ENCODE results near the gene RBFOX1.

RBFOX1 gene

DNA sequence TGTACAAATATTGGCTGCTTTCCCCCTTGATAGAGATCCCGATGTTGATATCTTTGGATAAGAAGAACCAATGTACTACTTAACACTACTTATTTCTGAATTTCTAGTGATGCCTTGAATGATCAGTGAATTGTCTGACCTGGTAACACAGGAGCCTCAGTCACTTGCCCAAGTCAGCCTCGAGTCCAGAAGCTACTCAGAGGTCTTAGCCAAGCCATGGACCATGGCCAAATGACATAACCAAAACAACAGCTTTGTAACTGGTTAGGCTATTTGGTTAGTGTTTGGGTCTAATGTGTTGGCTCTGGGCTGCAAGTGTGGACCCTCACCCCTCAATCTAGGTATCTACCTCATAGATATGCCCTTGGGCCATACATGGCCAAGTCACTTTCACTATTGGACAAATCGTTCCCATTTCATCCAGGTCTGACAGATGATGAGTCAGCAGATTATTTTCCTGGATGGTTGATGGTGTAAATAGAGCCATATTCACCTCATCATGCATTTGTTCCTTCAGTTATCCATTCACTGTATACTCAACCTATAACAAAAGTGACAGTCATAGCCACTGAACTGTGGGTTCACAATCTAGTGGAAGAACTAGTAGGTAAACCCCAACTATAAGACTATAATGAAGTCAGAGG, 3.5 kb downstream of the RBFOX1 start:
- no peak for DNase-seq

DNA sequence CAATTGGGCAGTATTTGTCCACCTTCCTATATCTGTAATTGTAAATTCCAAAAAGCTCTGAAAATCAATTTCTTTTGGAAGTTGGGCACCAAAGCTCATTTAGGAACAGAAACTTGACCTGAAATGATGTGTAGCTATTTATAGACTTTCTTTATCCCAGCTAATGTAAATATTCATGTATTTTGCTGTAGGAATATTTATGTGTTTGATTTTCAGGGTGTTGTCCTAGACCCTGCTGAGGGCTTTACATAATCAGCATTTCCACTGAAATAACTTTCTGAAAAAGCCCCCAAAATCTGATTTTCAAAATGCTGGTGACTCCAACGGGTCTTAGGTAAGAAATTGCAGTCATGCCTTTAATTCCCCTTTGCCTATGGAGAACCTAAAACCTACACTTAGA, 4.1 kb downstream of the RBFOX1 start:
- no peak for DNase-seq

DNA sequence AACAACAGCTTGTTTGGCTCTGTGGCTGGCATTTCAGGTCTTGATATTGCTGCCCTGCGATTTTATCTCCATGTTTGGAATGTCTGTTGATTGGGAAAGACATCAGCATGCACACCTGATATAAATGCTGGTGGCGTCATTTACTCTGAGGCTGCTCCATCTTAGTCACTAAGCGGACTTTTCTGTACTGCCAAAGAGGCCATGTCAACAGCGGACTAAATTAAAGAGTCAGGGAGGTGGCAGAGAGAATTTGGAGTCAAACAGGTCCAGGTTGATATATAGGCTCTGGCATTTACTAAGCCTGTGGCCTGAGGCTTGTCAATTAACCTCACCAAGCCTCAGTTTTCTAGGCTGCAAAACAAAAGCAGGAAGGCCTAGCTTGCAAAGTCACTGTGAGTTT, 6.2 kb downstream of the RBFOX1 start:
- DNase-seq: no peak

- no peak for DNase-seq
These were observed 7.1 kb downstream of the RBFOX1 start for GRCh38 chr16:7339700-7340099.

GRCh38 chr16:7340938-7341337, 8.3 kb downstream of the RBFOX1 start:
- no peak for DNase-seq

DNA sequence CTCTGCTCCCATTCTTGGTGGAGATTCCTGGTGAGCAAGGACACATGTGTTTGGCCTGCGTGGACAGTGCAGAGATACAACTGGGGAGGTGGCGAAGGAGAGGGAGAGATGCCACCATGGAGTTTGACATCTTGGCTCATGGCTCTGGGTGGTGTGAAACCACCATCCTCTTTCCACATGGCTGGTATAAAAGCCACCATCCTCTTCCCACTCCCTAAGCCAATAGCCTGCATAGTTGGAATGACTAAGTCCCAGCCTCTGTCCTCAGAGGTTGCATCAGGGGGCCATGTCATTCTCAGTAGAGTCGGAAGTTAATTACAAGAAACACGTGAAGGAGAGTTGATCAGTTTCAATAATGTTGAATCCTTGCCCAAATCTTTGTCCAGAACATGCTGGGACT, 10.0 kb downstream of the RBFOX1 start:
- no peak for DNase-seq

GRCh38 chr16:7343243-7343642, 10.6 kb downstream of the RBFOX1 start:
- no peak for DNase-seq

DNA sequence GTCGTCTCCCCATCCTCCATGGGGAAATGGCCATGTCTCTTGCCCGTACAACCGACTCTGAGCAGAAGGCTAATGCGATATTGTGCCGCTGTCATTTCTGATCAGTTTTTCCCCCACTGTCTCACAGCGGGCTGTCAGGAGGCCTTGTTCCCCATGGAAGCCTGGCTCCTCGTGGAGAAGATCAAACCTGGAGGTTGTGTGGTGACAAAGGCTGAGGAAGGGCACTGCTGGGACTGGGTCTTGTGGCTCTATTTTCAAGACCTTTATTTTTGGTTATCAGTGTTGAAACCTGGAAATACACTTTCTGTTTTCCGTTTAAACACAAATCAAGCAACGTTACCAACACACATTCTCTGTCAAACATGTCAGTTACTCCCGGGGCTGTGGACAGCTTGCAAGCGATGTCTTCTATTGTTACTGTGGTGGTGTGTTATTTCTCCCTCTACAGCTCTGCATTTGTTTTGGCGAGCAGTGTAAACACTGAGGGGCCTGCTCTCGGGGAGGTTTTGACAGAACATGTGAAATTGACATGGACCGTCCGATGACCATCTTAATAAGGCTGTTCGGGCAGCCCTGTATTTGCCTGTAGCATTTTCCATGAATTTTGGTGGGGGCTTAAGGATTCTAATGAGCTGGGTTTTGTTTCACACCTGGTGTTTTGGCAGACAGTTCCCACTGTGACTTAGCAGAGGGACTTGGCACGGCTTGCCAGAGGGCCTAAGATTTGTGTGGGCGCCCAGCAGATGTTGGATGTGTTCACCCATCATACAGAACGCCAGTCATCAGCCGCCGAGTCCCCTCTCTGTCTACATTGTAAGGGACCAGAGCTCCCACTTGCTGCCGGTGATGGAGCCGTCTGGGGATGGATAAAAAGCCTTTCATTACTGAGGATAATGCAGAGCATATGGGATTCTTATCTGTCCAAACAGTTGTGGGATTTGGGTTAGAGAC, 12.5 kb downstream of the RBFOX1 start:
- no peak for DNase-seq

DNA sequence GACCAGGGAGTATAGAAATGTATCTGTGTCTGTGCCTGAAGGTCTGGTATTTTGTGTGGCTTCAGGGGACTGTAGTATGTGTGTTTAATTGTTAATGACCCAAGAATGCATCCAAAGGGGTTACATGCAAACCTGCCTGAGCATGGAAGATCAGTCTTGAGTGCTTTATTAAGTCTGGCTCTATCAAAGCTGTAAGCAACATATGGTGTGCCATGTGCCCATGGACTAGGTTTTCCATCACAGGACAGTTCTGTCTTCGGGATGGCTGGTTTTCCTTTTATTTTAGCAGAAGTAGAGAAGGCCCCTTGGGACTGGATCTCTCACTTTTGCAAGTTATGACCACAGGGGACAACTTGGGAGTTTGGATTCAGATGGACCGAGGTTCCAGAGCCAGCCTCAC, 18.2 kb downstream of the RBFOX1 start:
- DNase-seq: no peak

DNA sequence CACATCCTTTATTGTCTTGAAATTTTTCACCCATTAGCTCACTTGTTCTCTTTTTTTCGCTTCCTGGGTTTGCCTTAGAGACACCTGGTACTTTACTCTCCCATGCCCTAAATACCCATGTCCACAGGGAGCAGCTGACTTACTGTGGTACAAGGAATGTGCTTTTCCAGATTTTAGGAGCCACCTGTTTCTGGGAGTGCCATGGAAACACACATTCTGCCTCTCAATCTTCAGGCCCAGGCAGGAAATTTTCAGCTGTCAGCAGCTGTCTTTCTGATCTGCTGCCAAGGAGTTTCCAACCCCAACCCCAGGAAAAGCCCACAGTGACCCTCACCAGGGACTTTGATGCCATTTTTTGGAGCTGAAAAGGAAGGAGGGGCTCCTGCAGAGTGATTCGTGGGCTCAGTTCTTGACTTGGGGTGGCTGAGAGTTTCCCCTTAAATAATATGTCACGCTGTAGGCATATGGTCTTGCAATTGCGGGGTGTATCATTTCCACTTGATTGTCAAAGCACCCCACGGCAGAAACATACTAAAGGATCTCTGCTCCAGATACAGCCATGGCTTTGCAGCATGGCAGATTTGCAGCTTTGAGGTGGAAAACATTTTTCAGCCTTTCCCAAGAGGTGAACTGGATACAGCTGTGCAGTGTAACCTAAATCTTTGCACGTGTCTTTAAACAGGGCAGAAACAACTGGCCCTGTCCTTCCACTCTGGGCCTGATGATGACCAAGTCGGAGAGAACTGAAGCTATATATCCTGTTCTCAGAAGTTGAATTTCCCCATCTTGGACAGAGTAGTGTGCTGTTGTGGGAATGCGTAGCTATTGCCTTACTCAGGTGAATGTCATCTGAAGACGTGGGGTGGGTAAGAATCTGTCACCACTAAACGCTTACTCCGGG, 19.2 kb downstream of the RBFOX1 start:
- DNase-seq: no peak

- no peak for DNase-seq
These were observed 23.1 kb downstream of the RBFOX1 start for GRCh38 chr16:7355758-7356157.

- DNase-seq: no peak
These were observed 28.9 kb downstream of the RBFOX1 start for GRCh38 chr16:7361416-7362129.

- DNase-seq: no peak
These were observed 29.6 kb downstream of the RBFOX1 start for GRCh38 chr16:7362231-7362630.

DNA sequence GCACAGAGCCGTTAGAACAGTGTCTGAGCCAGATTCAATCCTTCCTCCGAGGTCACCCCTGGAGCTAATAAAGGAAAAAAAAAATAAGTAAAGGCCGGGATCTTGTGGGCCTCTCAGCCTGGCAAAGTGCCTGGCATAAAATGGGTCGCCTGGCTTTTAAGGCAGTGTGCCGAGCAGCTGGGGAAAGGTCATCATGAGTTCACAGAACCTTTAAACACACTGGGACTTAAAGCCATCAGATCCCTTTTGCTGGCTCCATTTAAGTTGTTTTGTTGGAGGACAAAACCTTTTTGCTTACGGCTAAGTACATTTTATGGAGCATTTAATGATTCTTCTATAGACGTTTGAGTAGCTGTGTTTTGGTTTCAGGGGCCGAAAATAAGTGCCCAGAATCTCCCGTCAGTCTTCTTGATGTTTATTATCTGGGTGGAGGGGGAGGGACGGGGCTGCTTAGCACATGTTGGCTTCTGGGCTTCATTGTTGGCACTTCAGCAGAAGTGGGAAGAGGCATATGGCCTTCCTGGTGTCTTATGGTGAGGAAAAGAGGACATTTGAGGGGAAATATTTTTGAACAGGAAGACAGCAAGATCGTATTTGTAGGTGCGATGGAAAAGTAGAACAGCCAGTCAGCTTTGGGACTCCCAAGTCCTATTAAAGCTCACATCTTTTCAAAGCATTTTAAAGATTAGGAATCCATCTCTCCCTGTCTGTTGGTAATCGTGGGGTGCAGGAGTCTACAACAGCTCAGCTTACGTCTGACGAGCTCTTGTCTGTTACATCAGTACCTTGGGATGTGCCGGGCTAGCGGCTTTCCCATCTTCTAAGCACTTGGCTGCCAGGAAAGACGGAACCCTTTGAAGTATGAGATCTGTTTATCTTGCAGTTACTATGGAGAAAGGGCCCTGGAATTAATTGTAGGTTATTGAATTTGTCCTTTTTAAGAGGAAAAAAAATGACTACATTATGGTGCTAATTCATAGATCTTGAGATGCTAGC, 31.1 kb downstream of the RBFOX1 start:
- no peak for DNase-seq

DNA sequence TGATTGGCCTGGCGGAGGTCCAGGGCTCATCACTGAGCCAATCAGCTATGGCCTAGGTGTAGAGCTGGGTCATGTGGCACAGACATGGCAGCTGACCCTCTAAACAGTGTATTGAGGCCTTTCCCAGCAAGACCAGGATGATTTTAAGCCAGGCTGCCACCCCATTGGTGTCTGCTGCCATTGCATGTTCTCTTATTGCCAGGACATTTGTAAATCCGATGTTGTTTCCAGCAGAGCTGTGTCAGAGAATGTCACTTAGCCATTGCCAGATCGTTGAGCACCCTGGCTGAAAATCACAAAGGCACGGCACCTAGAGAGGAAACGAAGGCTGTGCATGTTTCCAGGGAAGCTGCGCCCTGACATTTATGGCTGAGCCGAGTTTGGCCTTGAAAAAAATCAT, 33.4 kb downstream of the RBFOX1 start:
- no peak for DNase-seq

DNA sequence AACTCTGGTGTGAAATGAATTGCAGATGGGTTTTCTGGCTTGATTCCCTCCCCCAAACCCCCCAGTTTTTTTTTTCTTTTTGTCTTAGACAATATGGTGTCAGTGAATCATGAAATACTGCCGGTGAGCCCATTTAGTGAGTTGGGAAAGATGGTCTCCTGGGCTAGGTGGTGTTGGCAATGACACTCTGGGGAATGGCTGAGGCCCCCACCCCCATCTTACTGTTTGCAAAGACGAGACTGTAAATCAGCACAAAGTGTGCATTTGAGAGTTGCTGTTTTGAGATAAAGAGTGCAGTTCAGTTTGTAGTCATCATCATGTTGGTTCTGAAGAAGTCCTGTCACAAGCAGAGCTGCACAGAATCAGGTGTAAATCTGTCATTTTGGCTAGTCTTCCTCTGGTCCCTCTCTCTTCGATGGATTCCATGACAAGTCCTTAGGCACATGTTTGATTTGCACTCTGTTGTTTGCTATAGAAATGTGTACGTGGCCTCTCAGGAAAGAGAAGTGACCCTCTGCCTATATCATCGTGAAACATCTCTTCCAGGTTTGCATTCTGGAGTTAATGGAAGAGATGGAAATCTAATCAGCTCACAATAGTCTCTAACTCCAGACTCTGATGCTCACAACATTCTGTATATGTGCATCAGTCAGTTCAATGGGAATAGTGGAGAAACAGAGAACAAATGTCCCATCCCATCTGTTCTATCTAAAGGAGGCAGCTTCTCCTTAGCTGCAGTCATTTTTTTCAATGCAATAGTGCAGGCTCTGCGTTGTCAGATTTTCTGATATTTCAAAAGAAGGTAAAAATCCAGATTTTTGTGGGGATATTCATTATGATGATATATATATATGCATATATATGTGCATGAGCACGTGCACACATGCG, 34.6 kb downstream of the RBFOX1 start:
- no peak for DNase-seq

DNA sequence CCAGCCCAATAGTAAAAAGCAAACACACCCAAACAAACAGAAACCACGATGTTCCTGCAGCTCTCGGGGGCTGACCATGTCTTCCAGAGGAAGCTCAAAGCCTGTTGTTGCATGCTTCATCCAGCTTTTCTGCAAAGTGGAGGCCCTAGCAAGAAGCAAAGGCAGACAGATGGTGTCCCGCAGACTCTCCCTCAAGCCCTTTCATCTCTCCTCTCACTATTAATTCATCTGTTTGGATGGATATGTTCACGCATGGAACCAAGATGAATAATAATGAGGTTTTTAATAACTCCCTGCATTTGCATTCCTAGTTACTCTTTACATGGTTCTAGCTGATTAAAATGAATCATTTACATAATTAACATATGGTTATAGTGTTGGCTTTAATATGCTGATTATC, 36.6 kb downstream of the RBFOX1 start:
- DNase-seq: no peak

DNA sequence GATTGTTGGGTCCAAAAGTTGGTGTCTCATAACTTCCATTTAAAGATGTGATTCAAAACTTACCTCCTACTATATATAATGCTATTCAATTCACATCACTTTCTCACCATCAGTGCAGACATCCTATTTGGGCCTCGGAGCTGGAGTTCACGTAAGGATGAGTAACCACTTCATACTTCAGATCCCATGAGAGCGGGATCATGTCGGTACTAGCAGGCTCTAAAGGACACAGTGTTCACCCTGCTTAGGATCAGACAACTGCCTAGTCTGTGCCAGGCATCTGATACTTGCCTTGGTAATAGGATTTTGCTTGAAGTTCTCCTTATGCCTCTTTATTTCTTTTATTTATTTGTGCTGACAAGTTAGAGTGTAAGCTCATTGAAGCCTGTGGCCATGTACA, 39.5 kb downstream of the RBFOX1 start:
- DNase-seq: no peak

- no peak for DNase-seq
These were observed 41.1 kb downstream of the RBFOX1 start for GRCh38 chr16:7373776-7374175.

DNA sequence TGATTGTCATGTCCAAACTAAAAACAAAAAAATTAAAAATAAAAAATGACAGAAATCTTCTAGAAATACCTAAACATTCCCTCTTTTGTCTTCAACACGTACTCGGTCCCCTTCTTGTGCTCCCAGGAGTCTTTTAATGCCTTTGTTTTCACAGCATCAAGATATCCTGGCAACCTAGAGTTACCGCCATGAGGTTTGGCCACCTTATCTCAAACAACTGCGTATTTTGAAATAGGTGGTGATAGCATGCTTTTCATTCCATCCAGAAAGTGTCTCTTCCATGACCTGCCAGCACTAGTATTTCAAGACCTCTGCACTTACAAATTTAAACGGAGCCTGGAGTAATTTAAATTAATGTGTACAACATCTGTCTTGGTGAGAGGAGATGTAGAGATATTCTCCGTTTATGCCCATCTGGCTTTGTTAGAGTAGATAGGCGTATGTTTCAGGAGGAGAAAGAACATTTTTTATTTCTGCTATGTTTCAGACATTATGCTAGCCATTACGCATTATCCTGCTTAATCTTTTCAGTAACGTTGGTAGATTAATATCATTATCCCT, 42.0 kb downstream of the RBFOX1 start:
- DNase-seq: no peak
